HUES6 (cell line): ENCODE measurements around the gene ATG2A.
A peak's percentile ranks its signal among the peaks of the same experiment; 100 is the strongest.

Experiments
- H3K27ac ChIP-seq: 2 replicates; pipeline ENCODE4 v1.7.0; 2013; ENCODE audit warnings: low read depth, mild to moderate bottlenecking, low read length, inconsistent platforms
- H3K27me3 ChIP-seq: 2 replicates; pipeline ENCODE4 v1.6.1; 2013; ENCODE audit warnings: low read length; ENCODE audit not compliant: control insufficient read depth, insufficient read depth
- H3K36me3 ChIP-seq: 2 replicates; pipeline ENCODE4 v1.6.1; 2013; ENCODE audit warnings: low read length; ENCODE audit not compliant: control insufficient read depth, insufficient read depth
- H3K4me1 ChIP-seq: 2 replicates; pipeline ENCODE4 v1.6.1; 2013; ENCODE audit warnings: low read length; ENCODE audit not compliant: control insufficient read depth, insufficient read depth
- H3K4me3 ChIP-seq: 2 replicates; pipeline ENCODE4 v1.5.1; 2013; ENCODE audit warnings: low read depth, low read length
- H3K9ac ChIP-seq: one replicate; pipeline ENCODE4 v1.6.1; 2013; ENCODE audit warnings: mild to moderate bottlenecking, low read length
- H3K9me3 ChIP-seq: 2 replicates; pipeline ENCODE4 v1.6.1; 2013; ENCODE audit warnings: low read depth, low read length; ENCODE audit not compliant: control insufficient read depth, insufficient read depth

ATG2A gene

GRCh38 chr11:64875369-64876228, 41.4 kb downstream of the ATG2A start:
- Histone ChIP-seq H3K4me1 (peaks cover 32% of the 10 kb centered on the region), H3K9ac (no peak overlapping the region), H3K27ac (no peak overlapping the region), H3K4me3 (no peak overlapping the region), H3K36me3 (peaks cover 22% of the 10 kb centered on the region), H3K27me3 (no peaks in the 10 kb centered on the region), H3K9me3 (no peaks in the 10 kb centered on the region)

DNA sequence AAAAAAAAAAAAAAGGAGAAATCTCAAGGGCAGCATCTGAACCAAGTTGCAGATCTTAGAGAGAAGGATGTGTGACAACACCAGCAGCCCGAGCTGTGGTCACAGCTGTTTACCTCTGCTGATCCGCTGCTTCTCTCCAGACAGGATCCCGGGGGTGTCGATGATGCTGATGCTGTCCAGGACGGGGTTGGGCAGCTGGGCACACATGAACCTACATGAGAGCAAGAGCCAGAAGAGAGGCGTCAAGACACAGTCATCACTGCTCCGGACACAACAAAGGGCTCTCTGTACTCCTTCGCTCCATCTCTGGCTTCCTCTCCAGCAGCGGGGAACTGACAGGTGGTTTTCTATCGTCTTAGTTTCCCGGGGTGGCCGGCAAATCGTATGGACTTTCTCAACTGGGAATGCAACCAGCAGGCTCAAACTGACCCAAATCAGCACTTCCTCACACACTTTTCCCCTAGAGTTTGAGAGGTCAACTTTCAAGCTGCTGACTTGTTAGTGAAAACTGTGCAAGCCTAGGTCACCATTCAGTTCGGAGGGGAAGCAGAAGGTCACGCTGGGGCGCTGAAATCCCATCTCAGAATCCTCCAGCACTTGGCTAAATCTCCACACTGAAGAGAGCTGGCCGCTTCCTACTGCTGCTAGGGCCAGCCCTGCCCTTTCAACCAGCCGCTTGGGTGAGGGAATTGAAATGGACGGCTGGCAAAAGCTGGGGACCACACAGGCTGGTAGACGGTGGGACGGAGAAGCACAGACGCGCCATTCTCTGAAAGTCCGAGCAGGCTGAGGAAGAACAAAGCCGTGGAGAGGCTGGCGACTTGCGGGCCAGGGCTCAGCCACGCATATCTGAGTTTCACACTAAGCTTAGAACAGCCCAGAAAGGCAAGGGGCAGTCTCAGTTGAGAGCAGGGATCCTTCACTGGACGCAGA, 42.4 kb downstream of the ATG2A start:
- no peak overlapping the region for H3K27ac ChIP-seq
- no peak overlapping the region for H3K4me3 ChIP-seq
- peaks cover 37% of the 10 kb centered on the region for H3K4me1 ChIP-seq
- H3K27me3 ChIP-seq, result no peaks in the 10 kb centered on the region
- peaks cover 22% of the 10 kb centered on the region for H3K36me3 ChIP-seq
- no peak overlapping the region for H3K9ac ChIP-seq
- H3K9me3 ChIP-seq, result no peaks in the 10 kb centered on the region

- no peak overlapping the region for H3K4me3 ChIP-seq
- H3K36me3 ChIP-seq, result peaks cover 22% of the 10 kb centered on the region
- no peaks in the 10 kb centered on the region for H3K27me3 ChIP-seq
- no peak overlapping the region for H3K9ac ChIP-seq
- H3K9me3 ChIP-seq, result no peaks in the 10 kb centered on the region
- H3K4me1 ChIP-seq, result peaks cover 33% of the 10 kb centered on the region; the same call in 1 of the 2 replicates
- no peak overlapping the region for H3K27ac ChIP-seq
These were observed 44.1 kb downstream of the ATG2A start for GRCh38 chr11:64872790-64873488.

GRCh38 chr11:64871492-64871891, 45.5 kb downstream of the ATG2A start:
- Histone ChIP-seq H3K4me1 (peaks cover 22% of the 10 kb centered on the region; the same call in 1 of the 2 replicates), H3K9me3 (no peaks in the 10 kb centered on the region), H3K27me3 (no peaks in the 10 kb centered on the region), H3K9ac (no peak overlapping the region), H3K36me3 (peaks cover 22% of the 10 kb centered on the region), H3K4me3 (no peak overlapping the region), H3K27ac (no peak overlapping the region)

GRCh38 chr11:64870893-64871466, 46.0 kb downstream of the ATG2A start:
- Histone ChIP-seq H3K27ac (no peak overlapping the region), H3K9me3 (no peaks in the 10 kb centered on the region), H3K4me3 (no peak overlapping the region), H3K9ac (no peak overlapping the region), H3K4me1 (peaks cover 19% of the 10 kb centered on the region; the same call in 1 of the 2 replicates), H3K27me3 (no peaks in the 10 kb centered on the region), H3K36me3 (peaks cover 22% of the 10 kb centered on the region)

DNA sequence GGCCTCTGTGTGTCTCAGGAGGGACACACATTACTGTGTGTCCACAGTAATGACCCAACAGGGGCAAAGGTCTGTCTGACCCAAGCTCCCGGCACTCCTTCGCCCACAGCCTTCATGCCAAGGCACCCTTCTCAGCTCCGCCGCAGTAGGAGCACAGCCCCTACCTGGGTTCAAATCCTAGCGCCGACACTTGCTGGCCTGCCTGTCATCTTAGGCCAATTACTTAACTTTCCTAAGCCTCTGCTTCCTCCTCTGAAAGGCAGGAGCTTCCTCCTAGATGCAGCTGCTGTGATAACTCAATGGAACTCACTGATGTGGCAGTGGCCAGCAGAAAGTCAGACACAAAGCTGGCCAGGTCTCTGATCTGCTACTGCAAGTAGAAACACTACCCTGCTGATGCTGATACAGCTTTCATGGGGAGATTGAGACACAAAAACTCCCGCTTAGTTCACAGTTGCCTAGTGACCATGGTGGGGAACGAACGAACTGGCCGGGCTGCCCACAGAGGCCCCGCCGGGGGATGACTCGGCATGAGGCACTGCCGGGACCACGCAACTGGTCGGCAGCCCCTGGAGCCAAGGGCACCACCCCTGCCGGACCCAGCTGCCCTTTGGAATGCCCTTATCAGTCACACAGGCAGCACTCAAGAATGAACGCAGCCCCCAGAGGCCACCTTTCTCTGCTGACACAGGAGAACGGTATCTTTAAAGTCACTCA, 46.7 kb downstream of the ATG2A start:
- H3K4me1 ChIP-seq, result peaks cover 19% of the 10 kb centered on the region; the same call in 1 of the 2 replicates
- no peaks in the 10 kb centered on the region for H3K9me3 ChIP-seq
- peak overlapping the region; percentile 49 for H3K9ac ChIP-seq
- H3K4me3 ChIP-seq, result no peak overlapping the region
- H3K36me3 ChIP-seq, result peaks cover 22% of the 10 kb centered on the region
- H3K27ac ChIP-seq, result no peak overlapping the region; the same call in 1 of the 2 replicates
- H3K27me3 ChIP-seq, result no peaks in the 10 kb centered on the region

DNA sequence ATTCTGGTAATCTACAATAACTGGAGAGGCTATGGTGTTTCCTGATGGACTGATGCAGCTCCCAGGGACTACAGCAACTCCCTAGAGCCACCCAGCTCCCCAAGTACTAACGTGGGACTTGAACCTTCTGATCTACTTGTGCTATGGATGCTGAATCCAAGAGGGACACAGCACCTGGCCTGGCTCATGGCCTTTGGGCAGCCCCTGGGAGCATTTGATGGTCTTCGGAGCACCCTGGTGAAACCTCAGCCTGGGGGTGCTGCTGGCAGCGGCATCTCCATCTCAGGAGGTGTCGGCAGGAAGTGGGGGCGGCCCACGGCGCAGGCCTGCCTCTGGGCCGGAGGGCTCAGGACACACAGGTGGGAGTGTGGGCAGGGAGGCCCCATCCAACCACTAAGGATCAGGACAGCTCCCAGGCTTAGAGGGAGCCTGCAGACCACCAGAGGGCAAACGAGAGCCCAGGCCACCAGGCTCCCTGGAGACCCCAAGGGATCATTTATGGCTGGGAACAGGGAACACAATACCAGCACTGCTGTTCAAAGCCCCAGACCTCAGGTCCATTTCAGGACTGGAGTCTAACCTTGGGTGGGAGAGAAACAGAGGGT, 47.3 kb downstream of the ATG2A start:
- Histone ChIP-seq H3K36me3 (peaks cover 22% of the 10 kb centered on the region), H3K4me3 (no peak overlapping the region), H3K27ac (peak overlapping the region; percentile 38; the same call in 1 of the 2 replicates)

DNA sequence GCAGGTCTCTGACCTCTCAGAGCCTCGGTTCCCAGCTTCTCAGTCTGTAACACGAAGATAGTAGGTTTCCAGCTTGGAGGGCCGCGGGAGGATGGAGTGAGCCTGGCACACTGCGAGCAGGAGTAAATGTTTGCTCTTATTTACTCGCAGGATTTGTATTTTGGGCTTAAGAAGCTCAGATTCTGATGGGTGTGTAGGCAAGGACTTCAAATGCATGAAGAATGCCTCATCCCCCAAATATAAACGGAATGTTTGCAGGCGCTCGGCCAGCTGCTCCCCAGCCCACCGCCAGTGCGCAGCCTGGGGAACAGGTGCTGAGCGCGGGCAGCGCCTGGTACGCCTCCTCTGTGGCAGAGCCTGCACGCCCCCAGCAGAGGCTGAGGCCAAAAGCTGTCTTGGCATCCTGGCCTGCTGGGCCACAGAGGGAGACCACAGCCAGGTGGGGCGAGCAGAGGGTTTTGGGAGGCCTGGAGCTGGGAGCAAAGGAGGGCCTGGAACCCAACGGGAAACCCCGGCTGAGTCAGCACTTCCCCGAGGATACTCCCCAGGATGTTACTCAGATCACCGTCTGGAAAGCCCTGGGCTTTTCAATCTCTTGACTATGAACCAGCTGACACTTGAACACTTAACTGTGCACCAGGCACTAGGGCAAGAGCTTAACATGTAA, 48.0 kb downstream of the ATG2A start:
- no peak overlapping the region for H3K9ac ChIP-seq
- H3K36me3 ChIP-seq, result peaks cover 17% of the 10 kb centered on the region
- peaks cover 32% of the 10 kb centered on the region for H3K4me1 ChIP-seq
- no peak overlapping the region for H3K4me3 ChIP-seq
- no peaks in the 10 kb centered on the region for H3K9me3 ChIP-seq
- peak overlapping the region; percentile 38; the same call in 1 of the 2 replicates for H3K27ac ChIP-seq
- no peaks in the 10 kb centered on the region for H3K27me3 ChIP-seq

More for the DNA sequence above, 47.3 kb downstream of the ATG2A start:
- Histone ChIP-seq H3K4me1 (peaks cover 26% of the 10 kb centered on the region), H3K9me3 (no peaks in the 10 kb centered on the region), H3K9ac (peak overlapping the region; percentile 49), H3K27me3 (no peaks in the 10 kb centered on the region)

GRCh38 chr11:64867748-64868462, 49.1 kb downstream of the ATG2A start:
- peaks cover 12% of the 10 kb centered on the region; the same call in 1 of the 2 replicates for H3K36me3 ChIP-seq

More at GRCh38 chr11:64867748-64868462, 49.1 kb downstream of the ATG2A start:
- no peaks in the 10 kb centered on the region for H3K9me3 ChIP-seq
- no peak overlapping the region for H3K27ac ChIP-seq
- H3K27me3 ChIP-seq, result no peaks in the 10 kb centered on the region
- H3K4me3 ChIP-seq, result no peak overlapping the region
- no peak overlapping the region for H3K9ac ChIP-seq
- H3K4me1 ChIP-seq, result peaks cover 43% of the 10 kb centered on the region
